H9 (cell line): Measurements from ENCODE around the gene SPATA18. TPM values are rescaled to one million over a fixed set of nuclear protein-coding genes. Genes with fewer than 3 reads are reported as not detected.

Experiments used
- DNase-seq: peaks from one replicate; pipeline ENCODE4 v3.0.0-alpha.2; 2017
- H2AFZ ChIP-seq: one replicate; pipeline ENCODE4 v1.6.1; 2013; ENCODE audit warnings: mild to moderate bottlenecking, low read length, control low read depth, moderate library complexity
- H2AK5ac ChIP-seq: 2 replicates; pipeline ENCODE4 v1.6.1; 2013; ENCODE audit warnings: low read length, control low read depth, mixed read lengths; ENCODE audit not compliant: insufficient read length
- H2BK120ac ChIP-seq: one replicate; pipeline ENCODE4 v1.6.1; 2013; ENCODE audit warnings: low read depth, mild to moderate bottlenecking, low read length, control low read depth, inconsistent platforms; ENCODE audit not compliant: poor library complexity, severe bottlenecking
- H2BK12ac ChIP-seq: 2 replicates; pipeline ENCODE4 v1.6.1; 2013; ENCODE audit warnings: low read length, control low read depth, mixed read lengths, low read depth; ENCODE audit not compliant: insufficient read length
- H2BK15ac ChIP-seq: 2 replicates; pipeline ENCODE4 v1.6.1; 2013; ENCODE audit warnings: low read depth, low read length, control low read depth
- H2BK20ac ChIP-seq: one replicate; pipeline ENCODE4 v1.6.1; 2013; ENCODE audit warnings: low read depth, mild to moderate bottlenecking, low read length, control low read depth, inconsistent platforms; ENCODE audit not compliant: poor library complexity, severe bottlenecking
- H2BK5ac ChIP-seq: 2 replicates; pipeline ENCODE4 v1.6.1; 2013; ENCODE audit warnings: low read length, control low read depth, mixed read lengths; ENCODE audit not compliant: insufficient read length
- H3K14ac ChIP-seq: 2 replicates; pipeline ENCODE4 v1.6.1; 2013; ENCODE audit warnings: low read length, control low read depth; ENCODE audit not compliant: insufficient read depth
- H3K18ac ChIP-seq: 2 replicates; pipeline ENCODE4 v1.6.1; 2013; ENCODE audit warnings: low read depth, mild to moderate bottlenecking, mixed read lengths, low read length, control low read depth; ENCODE audit not compliant: insufficient read length
- H3K23ac ChIP-seq: 2 replicates; pipeline ENCODE4 v1.6.1; 2013; ENCODE audit warnings: low read length, control low read depth, mixed read lengths, low read depth; ENCODE audit not compliant: insufficient read length
- H3K23me2 ChIP-seq: 2 replicates; pipeline ENCODE4 v1.6.1; 2013; ENCODE audit warnings: low read depth, mild to moderate bottlenecking, mixed read lengths, low read length, control low read depth; ENCODE audit not compliant: insufficient read length, poor library complexity, severe bottlenecking
- H3K27ac ChIP-seq: 2 replicates; pipeline ENCODE4 v1.5.1; 2013; ENCODE audit warnings: low read length, control low read depth, mixed read lengths, low read depth; ENCODE audit not compliant: insufficient read length
- H3K27me3 ChIP-seq: 2 replicates; pipeline ENCODE4 v1.6.1; 2013; ENCODE audit warnings: low read length, control low read depth, inconsistent platforms; ENCODE audit not compliant: insufficient read depth
- H3K4ac ChIP-seq: 2 replicates; pipeline ENCODE4 v1.6.1; 2013; ENCODE audit warnings: low read depth, mild to moderate bottlenecking, control low read depth, inconsistent platforms, low read length, moderate library complexity
- H3K4me1 ChIP-seq: 2 replicates; pipeline ENCODE4 v1.6.1; 2013; ENCODE audit warnings: low read length, control low read depth, inconsistent platforms; ENCODE audit not compliant: insufficient read depth
- H3K4me2 ChIP-seq: 2 replicates; pipeline ENCODE4 v1.6.1; 2013; ENCODE audit warnings: low read length, control low read depth, mixed read lengths; ENCODE audit not compliant: insufficient read length, insufficient read depth
- H3K56ac ChIP-seq: 2 replicates; pipeline ENCODE4 v1.6.1; 2013; ENCODE audit warnings: low read depth, mild to moderate bottlenecking, mixed read lengths, low read length, control low read depth; ENCODE audit not compliant: insufficient read length
- H3K79me1 ChIP-seq: 2 replicates; pipeline ENCODE4 v1.6.1; 2013; ENCODE audit warnings: low read depth, mild to moderate bottlenecking, moderate library complexity, low read length, control low read depth, inconsistent platforms; ENCODE audit not compliant: insufficient read depth, poor library complexity, severe bottlenecking
- H3K79me2 ChIP-seq: 2 replicates; pipeline ENCODE4 v1.6.1; 2013; ENCODE audit warnings: low read length, control low read depth, inconsistent platforms; ENCODE audit not compliant: insufficient read depth
- H3K9ac ChIP-seq: 2 replicates; pipeline ENCODE4 v1.6.1; 2013; ENCODE audit warnings: low read length, control low read depth, mixed read lengths; ENCODE audit not compliant: insufficient read length; ENCODE audit errors: extremely low read depth
- H3K9me3 ChIP-seq: one replicate; pipeline ENCODE4 v1.6.1; 2013; ENCODE audit warnings: low read depth, low read length, inconsistent platforms; ENCODE audit not compliant: control insufficient read depth
- H3T11ph ChIP-seq: one replicate; pipeline ENCODE4 v1.6.1; 2013; ENCODE audit warnings: mild to moderate bottlenecking, low read length, control low read depth, inconsistent platforms
- H4K20me1 ChIP-seq: one replicate; pipeline ENCODE4 v1.6.1; 2013; ENCODE audit not compliant: control insufficient read depth, insufficient read length, insufficient read depth
- H4K5ac ChIP-seq: 2 replicates; pipeline ENCODE4 v1.6.1; 2013; ENCODE audit warnings: low read depth, mild to moderate bottlenecking, mixed read lengths, low read length, control low read depth; ENCODE audit not compliant: insufficient read length
- H4K8ac ChIP-seq: replicated peaks from 2 replicates; pipeline ENCODE4 v1.6.1; 2013; ENCODE audit warnings: low read length, control low read depth, mixed read lengths, low read depth; ENCODE audit not compliant: insufficient read length
- H4K91ac ChIP-seq: 2 replicates; pipeline ENCODE4 v1.6.1; 2013; ENCODE audit warnings: low read depth, mild to moderate bottlenecking, moderate library complexity, mixed read lengths, low read length, control low read depth; ENCODE audit not compliant: insufficient read length
- H3K27ac Mint-ChIP-seq, 3 experiments: 2 replicates in 2 of 3; 3 replicates in 1 of 3; pipeline ENCODE4 v1.8.0; 2020 to 2021; ENCODE audit warnings: mixed read lengths in 3 of 3, mild to moderate bottlenecking in 1 of 3, moderate library complexity in 1 of 3
- H3K27me3 Mint-ChIP-seq: 2 replicates; pipeline ENCODE4 v1.8.0; 2021; ENCODE audit warnings: low read depth, mild to moderate bottlenecking, moderate library complexity, mixed read lengths
- H3K36me3 Mint-ChIP-seq, 3 experiments: 2 replicates in 2 of 3; 3 replicates in 1 of 3; pipeline ENCODE4 v1.8.0; 2020 to 2021; ENCODE audit warnings: low read depth in 3 of 3, mixed read lengths in 3 of 3; ENCODE audit not compliant: insufficient read depth in 1 of 3
- H3K4me1 Mint-ChIP-seq, 2 experiments: 2 replicates each; pipeline ENCODE4 v1.8.0; 2020; ENCODE audit warnings: mixed read lengths in 2 of 2
- H3K4me3 Mint-ChIP-seq, 2 experiments: 2 replicates in 1 of 2; 3 replicates in 1 of 2; pipeline ENCODE4 v1.8.0; 2020 to 2021; ENCODE audit warnings: mild to moderate bottlenecking in 2 of 2, mixed read lengths in 2 of 2, moderate library complexity in 1 of 2
- H3K9me3 Mint-ChIP-seq, 2 experiments: 2 replicates in 1 of 2; 3 replicates in 1 of 2; pipeline ENCODE4 v1.8.0; 2020; ENCODE audit warnings: mild to moderate bottlenecking in 2 of 2, mixed read lengths in 2 of 2, moderate library complexity in 1 of 2
- WGBS: extraction: QIAGEN DNeasy Blood & Tissue Kit; methylation state at CpG from one replicate; pipeline ENCODE4 v1.1.7; 2013; ENCODE audit warnings: missing lambda C conversion rate, low lambda C conversion rate, mixed read lengths; ENCODE audit not compliant: insufficient read length; ENCODE audit errors: extremely low coverage; 5-methylcytosine and 5-hydroxymethylcytosine counted together
- total RNA-seq: library from RNA; stranded (reverse); gene quantifications from 2 replicates; pipeline ENCODE4 v1.2.1, GENCODE V29; 2021
- TF ChIP-seq, protein P1 (sequence below): fragments of 200-600 bp; sonication (generic); conservative IDR thresholded peaks from 3 replicates; pipeline ENCODE4 v1.8.0; 2021; ENCODE audit warnings: antibody characterized with exemption, mild to moderate bottlenecking

SPATA18 gene
- total RNA-seq, 1 experiment from 2014 or later = 3.9 TPM

DNA sequence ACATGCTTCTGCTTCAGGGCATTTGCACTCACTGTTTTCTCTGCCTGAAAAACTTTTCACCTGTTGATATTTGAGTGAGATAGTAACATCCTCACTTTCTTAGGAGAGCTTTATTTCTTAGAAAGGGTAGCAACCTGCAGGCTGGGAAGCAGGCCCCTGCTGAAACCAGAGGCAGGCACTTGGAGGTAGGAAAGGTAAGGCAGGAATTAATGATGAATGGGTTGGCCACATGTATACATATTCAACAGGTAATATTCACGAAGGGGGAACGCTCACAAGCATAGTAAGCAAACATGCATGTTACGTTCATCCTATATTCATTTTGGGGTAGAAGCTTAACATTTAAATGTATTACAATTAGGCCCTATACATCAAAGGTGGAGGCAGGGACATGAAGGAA is 3.1 kb downstream of the SPATA18 start:
- Mint-ChIP-seq H3K9me3 (peaks cover under 1% of the 10 kb centered on the region in 2 experiments; a peak in 4 of 5 replicates), H3K4me1 (peaks cover 13 to 27% of the 10 kb centered on the region in 2 experiments), H3K27ac (no peak overlapping the region), H3K36me3 (peaks cover under 1 to 2% (median 2%) of the 10 kb centered on the region in 3 experiments; a peak in 5 of 7 replicates), H3K4me3 (no peak overlapping the region), H3K27me3 (peaks cover 21% of the 10 kb centered on the region)
- WGBS = no CpG with 5 or more reads among the region's 3 CpGs
- no peak overlapping the region for H3K14ac ChIP-seq
- H3K23ac ChIP-seq = no peak overlapping the region
- H3K4me2 ChIP-seq = no peak overlapping the region
- peaks cover 10% of the 10 kb centered on the region for H3K23me2 ChIP-seq
- no peaks in the 10 kb centered on the region for H3K79me1 ChIP-seq
- no peak overlapping the region for H3K18ac ChIP-seq
- H3T11ph ChIP-seq = no peak overlapping the region
- H3K4ac ChIP-seq = no peak overlapping the region
- H2BK5ac ChIP-seq = no peak overlapping the region
- no peak overlapping the region for H3K9ac ChIP-seq
- H2BK20ac ChIP-seq = no peak overlapping the region
- no peak for DNase-seq
- H2AK5ac ChIP-seq = no peak overlapping the region
- H2BK15ac ChIP-seq = no peak overlapping the region
- H3K79me2 ChIP-seq = no peaks in the 10 kb centered on the region
- H3K4me1 ChIP-seq = no peaks in the 10 kb centered on the region
- TF ChIP-seq, protein P1, sequence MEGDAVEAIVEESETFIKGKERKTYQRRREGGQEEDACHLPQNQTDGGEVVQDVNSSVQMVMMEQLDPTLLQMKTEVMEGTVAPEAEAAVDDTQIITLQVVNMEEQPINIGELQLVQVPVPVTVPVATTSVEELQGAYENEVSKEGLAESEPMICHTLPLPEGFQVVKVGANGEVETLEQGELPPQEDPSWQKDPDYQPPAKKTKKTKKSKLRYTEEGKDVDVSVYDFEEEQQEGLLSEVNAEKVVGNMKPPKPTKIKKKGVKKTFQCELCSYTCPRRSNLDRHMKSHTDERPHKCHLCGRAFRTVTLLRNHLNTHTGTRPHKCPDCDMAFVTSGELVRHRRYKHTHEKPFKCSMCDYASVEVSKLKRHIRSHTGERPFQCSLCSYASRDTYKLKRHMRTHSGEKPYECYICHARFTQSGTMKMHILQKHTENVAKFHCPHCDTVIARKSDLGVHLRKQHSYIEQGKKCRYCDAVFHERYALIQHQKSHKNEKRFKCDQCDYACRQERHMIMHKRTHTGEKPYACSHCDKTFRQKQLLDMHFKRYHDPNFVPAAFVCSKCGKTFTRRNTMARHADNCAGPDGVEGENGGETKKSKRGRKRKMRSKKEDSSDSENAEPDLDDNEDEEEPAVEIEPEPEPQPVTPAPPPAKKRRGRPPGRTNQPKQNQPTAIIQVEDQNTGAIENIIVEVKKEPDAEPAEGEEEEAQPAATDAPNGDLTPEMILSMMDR = no peak
- H2BK120ac ChIP-seq = no peak overlapping the region
- no peak overlapping the region for H3K27ac ChIP-seq
- no peak overlapping the region for H2BK12ac ChIP-seq
- H3K27me3 ChIP-seq = no peaks in the 10 kb centered on the region; the same call in 1 of the 2 replicates
- H3K9me3 ChIP-seq = no peaks in the 10 kb centered on the region
- no peak overlapping the region for H4K8ac ChIP-seq
- H4K5ac ChIP-seq = no peak overlapping the region
- no peaks in the 10 kb centered on the region for H4K20me1 ChIP-seq
- H3K56ac ChIP-seq = no peak overlapping the region
- H4K91ac ChIP-seq = no peak overlapping the region
- no peak overlapping the region for H2AFZ ChIP-seq
